Measurements from ENCODE around the gene ZBTB20.

- TF ChIP-seq, protein P1, sequence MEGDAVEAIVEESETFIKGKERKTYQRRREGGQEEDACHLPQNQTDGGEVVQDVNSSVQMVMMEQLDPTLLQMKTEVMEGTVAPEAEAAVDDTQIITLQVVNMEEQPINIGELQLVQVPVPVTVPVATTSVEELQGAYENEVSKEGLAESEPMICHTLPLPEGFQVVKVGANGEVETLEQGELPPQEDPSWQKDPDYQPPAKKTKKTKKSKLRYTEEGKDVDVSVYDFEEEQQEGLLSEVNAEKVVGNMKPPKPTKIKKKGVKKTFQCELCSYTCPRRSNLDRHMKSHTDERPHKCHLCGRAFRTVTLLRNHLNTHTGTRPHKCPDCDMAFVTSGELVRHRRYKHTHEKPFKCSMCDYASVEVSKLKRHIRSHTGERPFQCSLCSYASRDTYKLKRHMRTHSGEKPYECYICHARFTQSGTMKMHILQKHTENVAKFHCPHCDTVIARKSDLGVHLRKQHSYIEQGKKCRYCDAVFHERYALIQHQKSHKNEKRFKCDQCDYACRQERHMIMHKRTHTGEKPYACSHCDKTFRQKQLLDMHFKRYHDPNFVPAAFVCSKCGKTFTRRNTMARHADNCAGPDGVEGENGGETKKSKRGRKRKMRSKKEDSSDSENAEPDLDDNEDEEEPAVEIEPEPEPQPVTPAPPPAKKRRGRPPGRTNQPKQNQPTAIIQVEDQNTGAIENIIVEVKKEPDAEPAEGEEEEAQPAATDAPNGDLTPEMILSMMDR (IDR thresholded peaks at IDR 0.05; ENCODE audit: low read depth, low read length): peak; percentile 89
- no peak for TF ChIP-seq EZH2phosphoT487 (IDR thresholded peaks at IDR 0.05; ENCODE audit: low read depth)
Measured at GRCh38 chr3:114827495-114827894, 319.6 kb downstream of the ZBTB20 start.

All from OCI-LY3 (cell line).